Duodenal mucosa (tissue), 2 donors: ENCODE measurements around the gene ZNF366.

ENCODE experiments used
- H3K27ac ChIP-seq: one replicate; pipeline ENCODE4 v1.7.0; 2013; ENCODE audit warnings: low read depth, low read length
- H3K27me3 ChIP-seq, 2 donors: one replicate each; pipeline ENCODE4 v1.7.0; 2013; ENCODE audit warnings: low read length in 2 of 2, control low read depth in 1 of 2; ENCODE audit not compliant: insufficient read depth in 2 of 2, control insufficient read depth in 1 of 2
- H3K36me3 ChIP-seq, 2 donors: one replicate each; pipeline ENCODE4 v1.7.0; 2013; ENCODE audit warnings: low read length in 2 of 2, control low read depth in 1 of 2; ENCODE audit not compliant: insufficient read depth in 2 of 2, control insufficient read depth in 1 of 2
- H3K4me1 ChIP-seq, 2 donors: one replicate each; pipeline ENCODE4 v1.7.0; 2013; ENCODE audit warnings: low read length in 2 of 2, control low read depth in 1 of 2; ENCODE audit not compliant: insufficient read depth in 2 of 2, control insufficient read depth in 1 of 2
- H3K4me3 ChIP-seq, 2 donors: one replicate each; pipeline ENCODE4 v1.7.0; 2013; ENCODE audit warnings: low read length in 2 of 2, low read depth in 1 of 2
- H3K9ac ChIP-seq, 2 donors: one replicate each; pipeline ENCODE4 v1.7.0; 2013; ENCODE audit warnings: low read length in 2 of 2, low read depth in 1 of 2
- H3K9me3 ChIP-seq, 2 donors: one replicate each; pipeline ENCODE4 v1.7.0; 2013; ENCODE audit warnings: low read length in 2 of 2, control low read depth in 1 of 2; ENCODE audit not compliant: control insufficient read depth in 1 of 2

The ZNF366 gene

GRCh38 chr5:72434781-72435437 is 72.3 kb downstream of the ZNF366 start:
- H3K4me1 ChIP-seq: no peaks in the 10 kb centered on the region
- H3K36me3 ChIP-seq: no peaks in the 10 kb centered on the region
- H3K9ac ChIP-seq: no peak overlapping the region
- peaks cover 0 to 3% of the 10 kb centered on the region in 2 donors for H3K27me3 ChIP-seq
- H3K9me3 ChIP-seq: no peaks in the 10 kb centered on the region
- H3K27ac ChIP-seq: no peak overlapping the region
- H3K4me3 ChIP-seq: no peak overlapping the region

- Histone ChIP-seq H3K36me3 (no peaks in the 10 kb centered on the region), H3K9me3 (no peaks in the 10 kb centered on the region), H3K27me3 (peaks cover 0 to 3% of the 10 kb centered on the region in 2 donors), H3K4me1 (no peaks in the 10 kb centered on the region), H3K27ac (no peak overlapping the region), H3K9ac (no peak overlapping the region), H3K4me3 (no peak overlapping the region)
Measured at GRCh38 chr5:72434056-72434780, 73.0 kb downstream of the ZNF366 start.

GRCh38 chr5:72433522-72433921 is 73.7 kb downstream of the ZNF366 start:
- H3K4me1 ChIP-seq: no peaks in the 10 kb centered on the region
- no peak overlapping the region for H3K27ac ChIP-seq
- no peak overlapping the region for H3K9ac ChIP-seq
- peaks cover 0 to 3% of the 10 kb centered on the region in 2 donors for H3K27me3 ChIP-seq
- H3K36me3 ChIP-seq: no peaks in the 10 kb centered on the region
- H3K4me3 ChIP-seq: no peak overlapping the region
- no peaks in the 10 kb centered on the region for H3K9me3 ChIP-seq

- no peaks in the 10 kb centered on the region for H3K4me1 ChIP-seq
- H3K27me3 ChIP-seq: peaks cover 0 to 13% of the 10 kb centered on the region in 2 donors
- no peak overlapping the region for H3K9ac ChIP-seq
- H3K27ac ChIP-seq: no peak overlapping the region
- H3K36me3 ChIP-seq: no peaks in the 10 kb centered on the region
- H3K4me3 ChIP-seq: no peak overlapping the region
- H3K9me3 ChIP-seq: no peaks in the 10 kb centered on the region
Measured at GRCh38 chr5:72428669-72429068, 78.5 kb downstream of the ZNF366 start.

- H3K9me3 ChIP-seq: no peaks in the 10 kb centered on the region
- H3K36me3 ChIP-seq: no peaks in the 10 kb centered on the region
- no peak overlapping the region for H3K9ac ChIP-seq
- H3K4me1 ChIP-seq: no peaks in the 10 kb centered on the region
- H3K27me3 ChIP-seq: peaks cover 0 to 11% of the 10 kb centered on the region in 2 donors
- no peak overlapping the region for H3K27ac ChIP-seq
- H3K4me3 ChIP-seq: no peak overlapping the region
Measured at GRCh38 chr5:72427488-72428437, 79.4 kb downstream of the ZNF366 start.

GRCh38 chr5:72427016-72427415 is 80.2 kb downstream of the ZNF366 start:
- no peak overlapping the region for H3K9ac ChIP-seq
- no peaks in the 10 kb centered on the region for H3K4me1 ChIP-seq
- peaks cover 0 to 10% of the 10 kb centered on the region in 2 donors for H3K27me3 ChIP-seq
- H3K4me3 ChIP-seq: no peak overlapping the region
- no peak overlapping the region for H3K27ac ChIP-seq
- no peaks in the 10 kb centered on the region for H3K36me3 ChIP-seq
- H3K9me3 ChIP-seq: no peaks in the 10 kb centered on the region

- H3K4me3 ChIP-seq: no peak overlapping the region
- H3K36me3 ChIP-seq: no peaks in the 10 kb centered on the region
- H3K9ac ChIP-seq: no peak overlapping the region
- no peak overlapping the region for H3K27ac ChIP-seq
- H3K27me3 ChIP-seq: peaks cover 0 to 10% of the 10 kb centered on the region in 2 donors
- H3K9me3 ChIP-seq: no peaks in the 10 kb centered on the region
- no peaks in the 10 kb centered on the region for H3K4me1 ChIP-seq
Measured at GRCh38 chr5:72426019-72426418, 81.2 kb downstream of the ZNF366 start.

GRCh38 chr5:72418271-72418670 is 88.9 kb downstream of the ZNF366 start:
- no peaks in the 10 kb centered on the region for H3K27me3 ChIP-seq
- H3K4me3 ChIP-seq: no peak overlapping the region
- no peaks in the 10 kb centered on the region for H3K9me3 ChIP-seq
- H3K4me1 ChIP-seq: no peaks in the 10 kb centered on the region
- H3K9ac ChIP-seq: no peak overlapping the region
- no peaks in the 10 kb centered on the region for H3K36me3 ChIP-seq
- H3K27ac ChIP-seq: no peak overlapping the region

- Histone ChIP-seq H3K9ac (no peak overlapping the region), H3K27me3 (no peaks in the 10 kb centered on the region), H3K36me3 (no peaks in the 10 kb centered on the region), H3K4me3 (no peak overlapping the region), H3K27ac (no peak overlapping the region), H3K9me3 (no peaks in the 10 kb centered on the region), H3K4me1 (no peaks in the 10 kb centered on the region)
Measured at GRCh38 chr5:72417333-72418062, 89.7 kb downstream of the ZNF366 start.
